GM12892 (cell line): ENCODE measurements around the gene MPST.

ENCODE experiments used
- DNase-seq: peaks from one replicate; pipeline ENCODE4 v3.0.0; 2011; ENCODE audit not compliant: insufficient read length
- FAIRE-seq: peaks from 2 replicates; lab custom pipeline; 2011; peaks lifted over from hg19 to GRCh38; lab: Jason Lieb, UNC
- POLR2A ChIP-seq: IDR thresholded peaks from 2 replicates; pipeline ENCODE4 v1.6.1; 2011; ENCODE audit warnings: low read depth, low read length, control low read depth
- POLR2AphosphoS5 ChIP-seq: IDR thresholded peaks from 2 replicates; pipeline ENCODE4 v1.6.1; 2011; ENCODE audit warnings: low read depth, low read length, control low read depth
- TAF1 ChIP-seq: IDR thresholded peaks from 2 replicates; pipeline ENCODE4 v1.6.1; 2011; ENCODE audit warnings: low read depth, mild to moderate bottlenecking, control low read depth, low read length, borderline replicate concordance

MPST gene

GRCh38 chr22:37007651-37008050, 11.9 kb upstream of the MPST start:
- FAIRE-seq: no peak

GRCh38 chr22:37008365-37008764, 11.2 kb upstream of the MPST start:
- FAIRE-seq (no peak), DNase-seq (no peak)
- TF ChIP-seq POLR2AphosphoS5 (no peak), POLR2A (no peak), TAF1 (no peak)

More at GRCh38 chr22:37007651-37008050, 11.9 kb upstream of the MPST start:
- no peak for TF ChIP-seq TAF1
- no peak for TF ChIP-seq POLR2AphosphoS5
- TF ChIP-seq POLR2A: no peak
- DNase-seq: no peak

- TF ChIP-seq TAF1: no peak
- TF ChIP-seq POLR2A: no peak
- no peak for TF ChIP-seq POLR2AphosphoS5
- FAIRE-seq (no peak), DNase-seq (no peak)
Measured at GRCh38 chr22:37009490-37009889, 10.1 kb upstream of the MPST start.

GRCh38 chr22:37010174-37010573, 9.4 kb upstream of the MPST start:
- no peak for DNase-seq
- TF ChIP-seq TAF1 (no peak), POLR2AphosphoS5 (no peak), POLR2A (no peak)
- no peak for FAIRE-seq

GRCh38 chr22:37010976-37011375, 8.6 kb upstream of the MPST start:
- FAIRE-seq (no peak), DNase-seq (no peak)
- TF ChIP-seq TAF1 (no peak), POLR2A (no peak), POLR2AphosphoS5 (no peak)

GRCh38 chr22:37011472-37011871, 8.1 kb upstream of the MPST start:
- DNase-seq: no peak
- TF ChIP-seq POLR2AphosphoS5: no peak
- TF ChIP-seq POLR2A: no peak
- TF ChIP-seq TAF1: no peak
- no peak for FAIRE-seq

GRCh38 chr22:37012262-37012904, 7.2 kb upstream of the MPST start:
- no peak for FAIRE-seq
- DNase-seq: no peak
- TF ChIP-seq POLR2A (no peak), TAF1 (no peak), POLR2AphosphoS5 (no peak)

- FAIRE-seq (no peak), DNase-seq (no peak)
- TF ChIP-seq POLR2A (no peak), TAF1 (no peak), POLR2AphosphoS5 (no peak)
Measured at GRCh38 chr22:37012956-37013355, 6.6 kb upstream of the MPST start.

GRCh38 chr22:37014415-37014806, 5.1 kb upstream of the MPST start:
- FAIRE-seq (no peak), DNase-seq (no peak)
- TF ChIP-seq TAF1 (no peak), POLR2AphosphoS5 (no peak), POLR2A (no peak)

- TF ChIP-seq TAF1 (no peak), POLR2A (no peak), POLR2AphosphoS5 (no peak)
- FAIRE-seq (no peak), DNase-seq (no peak)
Measured at GRCh38 chr22:37014835-37015586, 4.5 kb upstream of the MPST start.

- no peak for TF ChIP-seq TAF1
- no peak for TF ChIP-seq POLR2AphosphoS5
- no peak for TF ChIP-seq POLR2A
- DNase-seq (no peak), FAIRE-seq (no peak)
Measured at GRCh38 chr22:37015587-37015878, 4.0 kb upstream of the MPST start.

- no peak for FAIRE-seq
- no peak for TF ChIP-seq POLR2A
- DNase-seq: no peak
Measured at GRCh38 chr22:37016134-37016910, 3.2 kb upstream of the MPST start.
